Endothelial cell of umbilical vein (primary cell): Measurements from ENCODE around the gene MYH15.

Experiments used
- EZH2 ChIP-seq: IDR thresholded peaks from 2 replicates; pipeline ENCODE4 v1.6.1; 2012; ENCODE audit warnings: borderline replicate concordance, low read depth, mild to moderate bottlenecking, moderate library complexity, low read length, inconsistent platforms; ENCODE audit not compliant: severe bottlenecking
- FOS ChIP-seq: IDR thresholded peaks from 2 replicates; pipeline ENCODE4 v1.6.1; 2011; ENCODE audit warnings: mild to moderate bottlenecking, low read length, moderate library complexity, borderline replicate concordance; ENCODE audit not compliant: insufficient read depth
- MYC ChIP-seq: IDR thresholded peaks from one replicate; pipeline ENCODE4 v1.6.1; 2011; ENCODE audit warnings: mild to moderate bottlenecking, low read depth, low read length
- POLR2A ChIP-seq: IDR thresholded peaks from 2 replicates; pipeline ENCODE4 v1.6.1; 2012; ENCODE audit warnings: low read depth, mild to moderate bottlenecking, control low read depth, low read length
- POLR2AphosphoS5 ChIP-seq: IDR thresholded peaks from 2 replicates; pipeline ENCODE4 v1.6.1; 2012; ENCODE audit warnings: low read depth, mild to moderate bottlenecking, control low read depth, low read length, moderate library complexity; ENCODE audit not compliant: insufficient read depth
- TF ChIP-seq, protein P1 (sequence below), 2 donors: IDR thresholded peaks; 1 replicate in 1 of 2; 2 replicates in 1 of 2; pipeline ENCODE4 v1.5.1; 2011; ENCODE audit warnings: low read length in 2 of 2, mild to moderate bottlenecking in 2 of 2, moderate library complexity in 2 of 2, control low read depth in 1 of 2, inconsistent platforms in 1 of 2, low read depth in 1 of 2; ENCODE audit not compliant: insufficient read depth in 1 of 2; ENCODE audit errors: extremely low read depth in 1 of 2
- TF ChIP-seq, protein P2 (sequence below): IDR thresholded peaks from 2 replicates; pipeline ENCODE4 v1.6.1; 2011; ENCODE audit not compliant: insufficient read depth, insufficient read length

DNA sequence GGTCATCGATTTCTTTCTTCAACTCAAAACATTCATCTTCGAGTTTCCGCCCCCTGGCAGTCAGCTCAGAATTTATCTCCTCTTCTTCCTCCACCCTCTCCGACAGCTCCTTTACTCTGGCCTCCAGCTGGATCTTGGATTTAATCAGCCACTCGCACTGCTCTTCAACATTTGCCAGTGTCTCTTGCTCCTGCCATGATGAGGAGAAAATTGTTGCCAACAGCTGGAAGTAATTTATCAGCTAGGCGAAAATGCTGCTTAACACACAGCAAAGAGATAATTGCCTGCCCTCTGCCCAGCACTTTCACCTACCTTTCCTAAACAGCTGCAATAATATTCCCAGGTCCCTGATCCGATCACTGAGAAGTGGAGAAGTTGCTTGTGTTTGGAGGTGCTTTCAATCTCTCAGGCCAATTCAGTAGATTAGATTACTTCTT lies 69.3 kb downstream of the MYH15 start:
- TF ChIP-seq, protein P1, sequence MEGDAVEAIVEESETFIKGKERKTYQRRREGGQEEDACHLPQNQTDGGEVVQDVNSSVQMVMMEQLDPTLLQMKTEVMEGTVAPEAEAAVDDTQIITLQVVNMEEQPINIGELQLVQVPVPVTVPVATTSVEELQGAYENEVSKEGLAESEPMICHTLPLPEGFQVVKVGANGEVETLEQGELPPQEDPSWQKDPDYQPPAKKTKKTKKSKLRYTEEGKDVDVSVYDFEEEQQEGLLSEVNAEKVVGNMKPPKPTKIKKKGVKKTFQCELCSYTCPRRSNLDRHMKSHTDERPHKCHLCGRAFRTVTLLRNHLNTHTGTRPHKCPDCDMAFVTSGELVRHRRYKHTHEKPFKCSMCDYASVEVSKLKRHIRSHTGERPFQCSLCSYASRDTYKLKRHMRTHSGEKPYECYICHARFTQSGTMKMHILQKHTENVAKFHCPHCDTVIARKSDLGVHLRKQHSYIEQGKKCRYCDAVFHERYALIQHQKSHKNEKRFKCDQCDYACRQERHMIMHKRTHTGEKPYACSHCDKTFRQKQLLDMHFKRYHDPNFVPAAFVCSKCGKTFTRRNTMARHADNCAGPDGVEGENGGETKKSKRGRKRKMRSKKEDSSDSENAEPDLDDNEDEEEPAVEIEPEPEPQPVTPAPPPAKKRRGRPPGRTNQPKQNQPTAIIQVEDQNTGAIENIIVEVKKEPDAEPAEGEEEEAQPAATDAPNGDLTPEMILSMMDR (IDR thresholded peaks at IDR 0.05; ENCODE audit: extremely low read depth in 1 of 2, insufficient read depth in 1 of 2, low read depth in 1 of 2, low read length in 2 of 2) = no peak
- no peak for TF ChIP-seq POLR2A
- no peak for TF ChIP-seq EZH2
- no peak for TF ChIP-seq MYC
- TF ChIP-seq, protein P2, sequence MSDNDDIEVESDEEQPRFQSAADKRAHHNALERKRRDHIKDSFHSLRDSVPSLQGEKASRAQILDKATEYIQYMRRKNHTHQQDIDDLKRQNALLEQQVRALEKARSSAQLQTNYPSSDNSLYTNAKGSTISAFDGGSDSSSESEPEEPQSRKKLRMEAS = no peak
- TF ChIP-seq FOS = no peak
- TF ChIP-seq POLR2AphosphoS5 = no peak
